Measurements from ENCODE around the gene PIP4K2C.

PIP4K2C gene

DNA sequence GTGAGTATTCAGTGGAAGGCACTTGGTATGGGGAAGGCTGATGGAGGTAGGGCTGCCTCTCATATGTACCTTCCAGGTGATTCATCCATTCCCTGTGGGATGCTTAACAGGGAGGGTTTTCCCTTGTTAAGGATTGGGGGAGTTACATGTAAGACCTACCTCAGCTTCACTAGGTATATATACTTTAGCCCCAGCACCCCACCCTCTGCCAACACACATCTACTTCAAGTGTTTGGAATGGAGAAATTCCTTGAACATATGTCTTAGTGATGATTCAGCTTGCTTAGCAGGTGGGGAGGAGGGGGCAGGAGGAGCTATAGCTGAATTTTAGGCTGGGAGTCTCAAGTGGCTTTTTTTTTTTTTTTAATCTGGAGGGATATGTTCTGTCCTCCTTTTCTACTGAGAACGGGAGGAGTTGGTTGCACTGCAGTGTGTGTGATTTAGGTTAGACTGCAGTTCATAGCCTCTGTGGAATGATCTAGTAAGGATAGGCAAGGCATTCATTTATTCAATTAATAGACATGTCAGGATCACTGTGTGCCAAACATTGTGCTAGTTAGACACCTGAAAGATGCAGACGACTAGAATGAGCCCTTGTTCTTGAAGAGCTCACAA lies 1.7 kb downstream of the PIP4K2C start:
- H3K4me3 ChIP-seq (ENCODE audit: control insufficient read depth, low read depth, low read length) = no peak overlapping the region
- DNase-seq (ENCODE audit: low read depth) = no peak
- TF ChIP-seq, protein P1, sequence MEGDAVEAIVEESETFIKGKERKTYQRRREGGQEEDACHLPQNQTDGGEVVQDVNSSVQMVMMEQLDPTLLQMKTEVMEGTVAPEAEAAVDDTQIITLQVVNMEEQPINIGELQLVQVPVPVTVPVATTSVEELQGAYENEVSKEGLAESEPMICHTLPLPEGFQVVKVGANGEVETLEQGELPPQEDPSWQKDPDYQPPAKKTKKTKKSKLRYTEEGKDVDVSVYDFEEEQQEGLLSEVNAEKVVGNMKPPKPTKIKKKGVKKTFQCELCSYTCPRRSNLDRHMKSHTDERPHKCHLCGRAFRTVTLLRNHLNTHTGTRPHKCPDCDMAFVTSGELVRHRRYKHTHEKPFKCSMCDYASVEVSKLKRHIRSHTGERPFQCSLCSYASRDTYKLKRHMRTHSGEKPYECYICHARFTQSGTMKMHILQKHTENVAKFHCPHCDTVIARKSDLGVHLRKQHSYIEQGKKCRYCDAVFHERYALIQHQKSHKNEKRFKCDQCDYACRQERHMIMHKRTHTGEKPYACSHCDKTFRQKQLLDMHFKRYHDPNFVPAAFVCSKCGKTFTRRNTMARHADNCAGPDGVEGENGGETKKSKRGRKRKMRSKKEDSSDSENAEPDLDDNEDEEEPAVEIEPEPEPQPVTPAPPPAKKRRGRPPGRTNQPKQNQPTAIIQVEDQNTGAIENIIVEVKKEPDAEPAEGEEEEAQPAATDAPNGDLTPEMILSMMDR (IDR thresholded peaks at IDR 0.05; ENCODE audit: control insufficient read depth, insufficient read depth, low read depth, low read length, missing control alignments) = no peak

DNA sequence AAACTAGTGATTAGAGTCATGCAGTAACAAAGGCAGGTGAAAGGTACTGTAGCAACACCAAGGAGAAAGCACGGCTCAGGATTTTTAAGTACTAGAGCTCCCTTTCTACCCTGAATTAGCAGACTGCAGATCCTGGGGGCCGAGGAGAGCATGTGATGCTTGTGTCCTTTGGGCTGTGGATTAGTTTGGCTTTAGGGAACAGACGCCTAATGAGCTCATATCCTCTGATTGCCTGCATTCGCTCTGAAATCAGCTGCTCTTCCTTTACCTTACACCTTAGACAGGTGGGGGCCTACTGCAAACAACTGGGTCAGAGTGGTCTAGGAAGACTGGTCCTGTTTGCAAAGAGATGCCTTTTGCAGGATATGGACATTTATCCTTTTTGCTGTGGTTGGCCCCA lies 2.2 kb downstream of the PIP4K2C start:
- DNase-seq (ENCODE audit: low read depth) = no peak
- TF ChIP-seq, protein P1 (IDR thresholded peaks at IDR 0.05; ENCODE audit: control insufficient read depth, insufficient read depth, low read depth, low read length, missing control alignments) = no peak
- no peak overlapping the region for H3K4me3 ChIP-seq (ENCODE audit: control insufficient read depth, low read depth, low read length)

DNA sequence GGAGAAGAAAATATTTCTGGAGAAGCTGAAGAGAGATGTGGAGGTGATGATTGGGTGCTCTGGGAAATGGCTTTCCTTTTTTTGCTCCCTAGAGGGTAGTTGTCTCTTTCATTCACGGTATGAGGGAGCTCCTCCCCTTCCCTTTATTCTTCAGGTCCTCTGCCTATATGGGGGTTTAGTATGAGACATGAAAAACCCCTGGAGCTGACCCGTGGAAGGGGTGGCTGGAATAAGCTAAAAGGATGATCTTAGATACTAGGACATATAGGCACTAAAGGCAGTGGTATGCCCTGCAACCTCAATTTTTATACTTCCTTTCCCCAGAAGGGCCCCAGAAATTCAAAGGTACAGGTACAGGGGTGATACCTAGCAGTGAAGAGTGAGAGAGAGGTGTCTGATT lies 9.4 kb downstream of the PIP4K2C start:
- DNase-seq (ENCODE audit: low read depth) = no peak
- H3K4me3 ChIP-seq (ENCODE audit: control insufficient read depth, low read depth, low read length) = no peak overlapping the region
- TF ChIP-seq, protein P1 (IDR thresholded peaks at IDR 0.05; ENCODE audit: control insufficient read depth, insufficient read depth, low read depth, low read length, missing control alignments) = no peak

DNA sequence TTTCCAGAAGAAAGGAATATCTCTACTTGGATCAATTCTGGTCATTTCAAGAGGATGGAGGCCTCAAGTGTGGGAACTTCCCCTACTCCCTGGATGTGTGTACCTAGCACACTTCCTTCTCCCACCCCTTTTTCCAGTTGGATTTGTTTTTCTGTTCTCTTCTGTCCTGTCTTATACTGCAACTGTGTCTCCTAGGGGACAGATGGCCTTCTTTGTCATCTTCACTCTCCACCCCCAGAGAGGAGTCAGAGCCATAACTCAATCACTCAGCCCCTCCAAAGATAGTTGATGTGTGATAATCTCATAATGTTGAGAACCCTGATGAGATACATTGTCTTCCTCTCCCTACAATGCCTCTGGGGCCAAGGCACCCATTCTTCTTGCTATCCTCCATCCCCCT lies 11.6 kb downstream of the PIP4K2C start:
- TF ChIP-seq, protein P1 (IDR thresholded peaks at IDR 0.05; ENCODE audit: control insufficient read depth, insufficient read depth, low read depth, low read length, missing control alignments) = no peak
- no peak for DNase-seq (ENCODE audit: low read depth)
- no peak overlapping the region for H3K4me3 ChIP-seq (ENCODE audit: control insufficient read depth, low read depth, low read length)

DNA sequence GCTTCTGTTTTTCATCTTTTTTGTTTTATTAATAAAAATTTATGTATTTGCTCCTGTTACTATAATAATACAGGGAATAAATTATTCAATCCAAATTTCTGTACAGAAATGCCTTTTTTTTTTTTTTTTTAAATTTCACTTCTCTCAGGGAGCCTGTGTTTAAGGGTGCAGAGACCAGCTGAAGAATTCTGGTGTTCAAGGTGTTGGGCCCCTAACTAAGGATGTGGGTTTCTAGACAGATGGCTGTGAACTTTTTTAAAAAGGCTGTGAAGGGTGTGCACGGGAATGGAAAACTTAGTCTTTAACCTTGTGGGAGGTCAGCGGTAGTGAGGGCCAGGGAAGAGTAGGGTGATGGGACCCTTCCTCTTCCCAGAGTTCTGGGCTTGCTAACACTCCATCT lies 12.3 kb downstream of the PIP4K2C start:
- TF ChIP-seq, protein P1 (IDR thresholded peaks at IDR 0.05; ENCODE audit: control insufficient read depth, insufficient read depth, low read depth, low read length, missing control alignments) = no peak
- no peak for DNase-seq (ENCODE audit: low read depth)
- no peak overlapping the region for H3K4me3 ChIP-seq (ENCODE audit: control insufficient read depth, low read depth, low read length)

DNA sequence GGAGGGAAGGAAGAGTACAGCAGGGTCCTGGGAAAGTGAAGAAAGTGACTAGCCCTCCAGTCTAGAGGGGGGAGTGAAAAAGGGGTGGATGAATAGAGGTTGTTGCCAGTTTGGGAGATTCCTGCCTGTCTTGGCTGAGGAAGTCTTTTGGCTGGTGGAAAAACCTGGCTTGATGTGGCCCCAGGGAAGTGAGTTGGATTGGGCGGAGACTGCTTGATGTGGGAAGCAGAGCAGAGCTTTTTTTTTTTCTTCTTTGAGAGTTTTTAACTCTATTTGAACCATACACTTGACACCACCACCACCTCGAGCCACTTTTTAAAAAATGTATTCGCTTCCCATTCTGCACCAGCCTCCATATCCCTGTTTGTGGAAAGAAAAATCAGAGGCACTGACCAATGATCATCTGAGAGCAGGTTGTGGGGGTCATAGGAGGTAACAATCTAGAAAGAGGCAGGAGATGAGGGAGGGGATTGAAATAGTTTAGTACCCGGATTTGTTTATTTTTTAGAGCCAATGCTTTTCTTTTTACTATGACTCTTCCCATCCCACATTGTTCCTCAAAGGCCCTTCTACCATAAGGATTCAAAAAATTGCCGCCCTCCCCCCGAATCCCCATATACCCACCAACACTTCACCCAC lies 12.9 kb downstream of the PIP4K2C start:
- TF ChIP-seq, protein P1 (IDR thresholded peaks at IDR 0.05; ENCODE audit: control insufficient read depth, insufficient read depth, low read depth, low read length, missing control alignments) = no peak
- H3K4me3 ChIP-seq (ENCODE audit: control insufficient read depth, low read depth, low read length) = peak overlapping the region; percentile 59
- DNase-seq (ENCODE audit: low read depth) = peak; percentile 38
